AG04450 (cell line): ENCODE data around the gene HOPX. TPM values are rescaled to one million over a fixed set of nuclear protein-coding genes. Genes with fewer than 3 reads are reported as not detected.

ENCODE experiments used
- CTCF ChIA-PET: fragments of 300-600, 350-600 bp; formaldehyde crosslinking; extraction: SDS; loops from one replicate; lab custom pipeline; 2022; ENCODE audit warnings: antibody characterized with exemption, inconsistent platforms; lab: Charles Lee
- POLR2A ChIA-PET: fragments of 350-600 bp; formaldehyde crosslinking; extraction: SDS; loops from one replicate; lab custom pipeline; 2021; ENCODE audit warnings: antibody characterized with exemption, inconsistent platforms; lab: Yijun Ruan, JAX
- DNase-seq: peaks from one replicate; pipeline ENCODE4 v3.0.0-alpha.2; 2011; ENCODE audit warnings: low read depth, low spot score
- H3K27ac ChIP-seq: one replicate; pipeline ENCODE4 v1.5.1; 2012; ENCODE audit warnings: low read depth, low read length, control low read depth
- H3K27me3 ChIP-seq: one replicate; pipeline ENCODE4 v1.6.0; 2012; ENCODE audit warnings: low read length; ENCODE audit not compliant: control insufficient read depth, insufficient read depth
- H3K4me3 ChIP-seq: 2 replicates; pipeline ENCODE4 v1.5.1; 2011; ENCODE audit warnings: mild to moderate bottlenecking, low read depth, low read length, control low read depth
- H3K9me3 ChIP-seq: 2 replicates; pipeline ENCODE4 v1.5.1; 2012; ENCODE audit warnings: low read length; ENCODE audit not compliant: control insufficient read depth, insufficient read depth
- polyA plus RNA-seq: library from polyadenylated mRNA; depleted of rRNA; stranded (reverse); fragments of >200 nt; gene quantifications from 2 replicates; pipeline ENCODE4 v1.2.3, GENCODE V29; 2011
- TF ChIP-seq, protein P1 (sequence below): IDR thresholded peaks from 2 replicates; pipeline ENCODE4 v1.5.1; 2011; ENCODE audit warnings: low read depth, low read length, control low read depth, inconsistent platforms

The HOPX gene
- polyA plus RNA-seq, 1 experiment: 2.9 TPM

DNA sequence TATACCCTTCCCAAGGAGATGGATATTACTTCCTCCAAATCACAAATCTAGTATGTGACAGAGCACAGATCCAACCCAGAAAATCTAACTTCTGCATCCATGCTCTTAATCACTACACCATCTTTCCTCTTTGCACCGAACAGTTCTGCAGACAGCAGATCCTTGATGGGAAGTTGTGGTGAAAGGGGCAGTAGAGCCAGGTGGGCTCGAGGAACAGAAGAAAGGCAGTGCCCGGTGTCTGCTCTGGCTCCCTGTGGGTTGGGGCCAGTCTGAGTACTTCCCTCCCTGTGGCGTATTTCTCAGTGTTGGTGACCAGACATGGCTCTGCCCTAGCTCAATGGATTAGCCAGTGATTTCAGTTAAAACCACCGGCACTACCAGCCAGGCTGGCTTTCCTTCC, 15.3 kb downstream of the HOPX start:
- TF ChIP-seq, protein P1, sequence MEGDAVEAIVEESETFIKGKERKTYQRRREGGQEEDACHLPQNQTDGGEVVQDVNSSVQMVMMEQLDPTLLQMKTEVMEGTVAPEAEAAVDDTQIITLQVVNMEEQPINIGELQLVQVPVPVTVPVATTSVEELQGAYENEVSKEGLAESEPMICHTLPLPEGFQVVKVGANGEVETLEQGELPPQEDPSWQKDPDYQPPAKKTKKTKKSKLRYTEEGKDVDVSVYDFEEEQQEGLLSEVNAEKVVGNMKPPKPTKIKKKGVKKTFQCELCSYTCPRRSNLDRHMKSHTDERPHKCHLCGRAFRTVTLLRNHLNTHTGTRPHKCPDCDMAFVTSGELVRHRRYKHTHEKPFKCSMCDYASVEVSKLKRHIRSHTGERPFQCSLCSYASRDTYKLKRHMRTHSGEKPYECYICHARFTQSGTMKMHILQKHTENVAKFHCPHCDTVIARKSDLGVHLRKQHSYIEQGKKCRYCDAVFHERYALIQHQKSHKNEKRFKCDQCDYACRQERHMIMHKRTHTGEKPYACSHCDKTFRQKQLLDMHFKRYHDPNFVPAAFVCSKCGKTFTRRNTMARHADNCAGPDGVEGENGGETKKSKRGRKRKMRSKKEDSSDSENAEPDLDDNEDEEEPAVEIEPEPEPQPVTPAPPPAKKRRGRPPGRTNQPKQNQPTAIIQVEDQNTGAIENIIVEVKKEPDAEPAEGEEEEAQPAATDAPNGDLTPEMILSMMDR: no peak
- Histone ChIP-seq H3K27ac (no peak overlapping the region), H3K9me3 (peaks cover 5% of the 10 kb centered on the region; the same call in 1 of the 2 replicates), H3K27me3 (peaks cover 12% of the 10 kb centered on the region), H3K4me3 (no peak overlapping the region)
- CTCF ChIA-PET: no interaction called here
- no peak for DNase-seq
- POLR2A ChIA-PET: no interaction called here

DNA sequence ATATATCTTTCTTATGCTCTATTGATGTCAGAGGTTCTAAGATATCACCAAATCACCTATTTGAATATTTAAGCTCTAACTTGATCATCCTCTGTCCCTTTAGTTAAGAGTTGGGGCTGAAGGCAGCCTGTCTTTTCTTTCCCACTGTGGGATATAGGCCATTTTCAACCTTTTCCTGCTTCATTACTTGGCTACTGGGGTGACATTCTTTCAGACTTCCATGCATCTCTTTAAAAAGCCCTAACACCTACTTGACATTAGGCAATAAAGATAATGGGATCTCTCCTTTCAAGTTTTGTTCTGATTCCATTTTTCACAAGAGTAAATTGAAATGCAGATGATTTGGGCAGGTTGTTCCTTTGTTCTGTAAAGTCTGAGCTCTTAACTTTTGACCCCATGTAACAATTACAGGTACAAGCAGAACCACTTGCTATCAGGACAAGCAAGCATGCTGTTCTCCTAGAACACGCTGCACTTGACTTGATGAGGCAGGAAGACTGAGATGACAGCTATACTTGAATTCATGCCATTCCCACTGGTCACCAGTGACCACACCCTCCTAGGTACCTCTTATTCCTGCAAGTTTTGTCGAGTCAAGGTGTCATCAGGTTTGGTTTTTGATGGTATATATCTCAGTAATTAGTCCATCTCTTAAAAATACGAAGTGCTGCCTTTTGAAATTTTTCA, 18.2 kb downstream of the HOPX start:
- Histone ChIP-seq H3K27ac (no peak overlapping the region), H3K27me3 (peaks cover 21% of the 10 kb centered on the region), H3K4me3 (no peak overlapping the region), H3K9me3 (no peaks in the 10 kb centered on the region)
- CTCF ChIA-PET: interaction anchor here (0.7 kb wide), 1 partner anchor 43 kb away, joined by 3 read pairs; no protein-coding TSS in a partner anchor
- no peak for DNase-seq
- TF ChIP-seq, protein P1: no peak
- POLR2A ChIA-PET: no interaction called here

DNA sequence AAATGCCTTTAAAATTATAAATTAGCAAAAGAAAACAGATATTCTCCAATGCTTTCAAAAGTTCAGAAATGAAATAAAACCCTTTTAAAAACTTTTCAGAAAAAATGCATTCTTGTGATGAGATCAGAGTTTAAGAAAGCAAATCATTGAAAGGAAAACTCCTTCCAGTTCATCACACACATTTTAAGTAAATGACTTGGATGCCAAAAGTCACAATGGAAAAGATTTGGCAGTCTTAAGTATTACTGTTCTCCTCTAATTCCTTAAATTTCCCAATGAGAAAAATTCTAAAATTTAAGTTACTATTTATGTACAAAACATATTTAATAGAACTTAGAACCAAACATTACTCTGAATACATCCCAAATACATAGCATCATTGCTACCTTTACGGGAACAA, 21.1 kb downstream of the HOPX start:
- no peak for DNase-seq
- Histone ChIP-seq H3K27ac (no peak overlapping the region), H3K9me3 (no peaks in the 10 kb centered on the region), H3K4me3 (no peak overlapping the region), H3K27me3 (peaks cover 32% of the 10 kb centered on the region)
- POLR2A ChIA-PET: no interaction called here
- TF ChIP-seq, protein P1: no peak
- CTCF ChIA-PET: interaction anchor here (0.9 kb wide), 1 partner anchor 176 kb away, joined by 3 read pairs; no protein-coding TSS in a partner anchor

DNA sequence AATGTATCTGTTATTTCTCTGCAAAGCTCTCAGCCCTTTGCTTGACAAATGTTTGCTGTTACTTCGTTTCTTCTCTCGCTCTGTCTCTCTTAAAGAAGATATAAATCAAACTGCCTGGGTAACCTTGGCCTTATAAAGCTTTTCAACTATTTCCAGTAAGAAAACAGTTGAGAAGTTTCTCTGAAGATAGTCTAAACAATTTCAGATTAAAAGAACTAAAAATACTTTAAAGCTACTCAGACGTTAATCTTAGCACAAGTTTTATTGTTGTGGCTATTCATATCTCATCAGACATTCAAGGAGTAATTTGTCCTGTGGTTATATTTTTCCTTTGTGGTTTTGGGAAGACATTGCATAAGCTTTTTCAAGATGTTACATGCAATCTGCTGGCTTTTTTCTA, 22.6 kb downstream of the HOPX start:
- Histone ChIP-seq H3K9me3 (no peaks in the 10 kb centered on the region), H3K27ac (no peak overlapping the region), H3K4me3 (no peak overlapping the region), H3K27me3 (peaks cover 32% of the 10 kb centered on the region)
- TF ChIP-seq, protein P1: no peak
- DNase-seq: no peak
- CTCF ChIA-PET: interaction anchor here (0.6 to 1.5 kb wide), 4 partner anchors 16 to 453 kb away, joined by 3 to 5 read pairs (median 4); no protein-coding TSS in a partner anchor
- POLR2A ChIA-PET: no interaction called here

DNA sequence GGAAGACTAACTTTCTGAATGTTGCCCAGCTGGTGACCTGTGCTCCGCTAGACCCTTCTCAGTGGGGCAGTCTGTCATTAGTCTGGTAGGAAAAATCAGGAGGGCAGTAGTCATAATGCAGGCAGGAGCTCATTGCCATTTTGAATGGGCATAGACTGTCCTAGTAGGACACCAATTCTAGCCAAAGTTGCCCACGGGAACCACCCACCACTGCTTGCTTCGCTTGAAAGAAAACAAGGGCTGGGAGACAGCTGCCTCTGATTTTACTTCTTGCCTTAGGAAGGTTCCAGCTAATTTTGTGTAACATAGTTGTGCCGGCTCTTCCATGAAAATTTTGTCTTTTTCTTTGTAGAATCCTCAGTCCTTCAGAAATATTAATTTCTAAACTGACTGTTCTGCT, 23.3 kb downstream of the HOPX start:
- Histone ChIP-seq H3K9me3 (no peaks in the 10 kb centered on the region), H3K4me3 (no peak overlapping the region), H3K27ac (no peak overlapping the region), H3K27me3 (peaks cover 31% of the 10 kb centered on the region)
- no peak for DNase-seq
- ChIA-PET POLR2A (no interaction called here), CTCF (interaction anchor here (1.2 kb wide), 1 partner anchor 142 kb away, joined by 3 read pairs; no protein-coding TSS in a partner anchor)
- TF ChIP-seq, protein P1: no peak
